Gastrocnemius medialis (tissue), 4 donors: ENCODE data around the gene CLCA1. TPM values are rescaled to one million over a fixed set of nuclear protein-coding genes. Genes with fewer than 3 reads are reported as not detected.

ENCODE experiments used
- ATAC-seq, 2 donors: fragments of 150-250 bp; one replicate each; pipeline ENCODE4 v1.9.1; 2016
- DNase-seq, 2 donors: peaks; one replicate each; pipeline ENCODE4 v3.0.0-alpha.2; 2019
- H3K27ac ChIP-seq, 4 donors: fragments of 200-600 bp; sonication (generic); 1 replicate in 1 of 4; 2 replicates in 3 of 4; pipeline ENCODE4 v1.5.1; 2016 to 2018; ENCODE audit warnings: mild to moderate bottlenecking in 2 of 4, moderate library complexity in 1 of 4
- H3K27me3 ChIP-seq, 3 donors: fragments of 200-600 bp; sonication (generic) in 2 of 3; 1 replicate in 1 of 3; 2 replicates in 2 of 3; pipeline versions ENCODE4 v1.5.1 to v1.6.0; 2016 to 2019; ENCODE audit warnings: mild to moderate bottlenecking in 1 of 3, moderate library complexity in 1 of 3
- H3K36me3 ChIP-seq, 2 donors: fragments of 200-600 bp; sonication (generic) in 1 of 2; one replicate each; pipeline ENCODE4 v1.5.1; 2017 to 2018
- H3K4me1 ChIP-seq, 2 donors: fragments of 200-600 bp; sonication (generic) in 1 of 2; one replicate each; pipeline ENCODE4 v1.5.1; 2016 to 2017; ENCODE audit warnings: mild to moderate bottlenecking in 2 of 2
- H3K4me3 ChIP-seq, 4 donors: fragments of 200-600 bp; sonication (generic) in 3 of 4; 1 replicate in 1 of 4; 2 replicates in 3 of 4; pipeline ENCODE4 v1.5.1; 2016 to 2019; ENCODE audit warnings: mild to moderate bottlenecking in 2 of 4
- H3K9me3 ChIP-seq, 3 donors: fragments of 200-600 bp; sonication (generic) in 2 of 3; 1 replicate in 1 of 3; 2 replicates in 2 of 3; pipeline ENCODE4 v1.5.1; 2016 to 2019
- CTCF ChIP-seq, 5 experiments: fragments of 450-650 bp in 3 of 5; fragments of 200-600 bp in 2 of 5; sonication (generic) in 2 of 5; IDR thresholded peaks in 4 of 5; conservative IDR thresholded peaks in 1 of 5; 1 replicate in 4 of 5; 2 replicates in 1 of 5; pipeline ENCODE4 v1.5.1; 2016 to 2019; ENCODE audit warnings: antibody characterized with exemption in 5 of 5, mild to moderate bottlenecking in 3 of 5, moderate library complexity in 3 of 5
- POLR2A ChIP-seq, 2 donors: fragments of 450-650 bp; IDR thresholded peaks; one replicate each; pipeline ENCODE4 v1.6.1; 2017; ENCODE audit warnings: antibody characterized with exemption in 2 of 2, mild to moderate bottlenecking in 2 of 2, moderate library complexity in 2 of 2
- in situ Hi-C, 4 donors: fragments of 200-750 bp; cut with MboI; loops; one replicate each; pipeline versions ENCODE4 v1.15.0 to v1.8.0; 2017; ENCODE audit warnings: low sequenced_read_pairs in 4 of 4
- intact Hi-C: fragments of 100-400 bp; cut with DNase I; formaldehyde crosslinking; loops from one replicate; pipeline ENCODE4 v1.15.1; 2023; ENCODE audit warnings: low total_unique reads
- total RNA-seq, 4 donors: library from RNA; depleted of rRNA; stranded (reverse); fragments of >200 nt; gene quantifications; one replicate each; pipeline versions ENCODE4 v1.1.0 to v1.2.3, GENCODE V29; 2016

CLCA1 gene
- total RNA-seq, 4 donors from 2014 or later = 1.3 TPM; not detected in 3

GRCh38 chr1:86470859-86471258 lies 2.1 kb downstream of the CLCA1 start:
- in situ Hi-C loops = loop anchor here in 1 of 4 donors (10.0 kb wide), 1 partner anchor 614 kb away; no protein-coding TSS in a partner anchor
- H3K4me3 ChIP-seq = no peak overlapping the region
- no peak for TF ChIP-seq POLR2A (IDR thresholded peaks at IDR 0.05)
- TF ChIP-seq CTCF (IDR thresholded peaks at IDR 0.05 in 4 of 5, conservative IDR thresholded peaks at IDR 0.05 in 1 of 5) = no peak
- intact Hi-C loops = loop anchor here (5.0 to 10.0 kb wide), 2 partner anchors 86 to 271 kb away; no protein-coding TSS in a partner anchor
- DNase-seq = no peak
- no peaks in the 10 kb centered on the region for H3K4me1 ChIP-seq
- H3K27me3 ChIP-seq = no peaks in the 10 kb centered on the region
- H3K36me3 ChIP-seq = no peaks in the 10 kb centered on the region
- H3K9me3 ChIP-seq = no peaks in the 10 kb centered on the region
- no peak for ATAC-seq
- no peak overlapping the region for H3K27ac ChIP-seq

- H3K4me1 ChIP-seq = no peaks in the 10 kb centered on the region
- intact Hi-C loops (loop anchor here (5.0 to 10.0 kb wide), 2 partner anchors 86 to 271 kb away; no protein-coding TSS in a partner anchor), in situ Hi-C loops (loop anchor here in 1 of 4 donors (10.0 kb wide), 1 partner anchor 614 kb away; no protein-coding TSS in a partner anchor)
- H3K9me3 ChIP-seq = no peaks in the 10 kb centered on the region
- H3K4me3 ChIP-seq = no peak overlapping the region
- DNase-seq = no peak
- no peak for ATAC-seq
- H3K27ac ChIP-seq = no peak overlapping the region
- H3K36me3 ChIP-seq = no peaks in the 10 kb centered on the region
- H3K27me3 ChIP-seq = no peaks in the 10 kb centered on the region
- TF ChIP-seq POLR2A (IDR thresholded peaks at IDR 0.05) (no peak), CTCF (IDR thresholded peaks at IDR 0.05 in 4 of 5, conservative IDR thresholded peaks at IDR 0.05 in 1 of 5) (no peak)
Measured at GRCh38 chr1:86471291-86471690, 2.6 kb downstream of the CLCA1 start.

- intact Hi-C loops (loop anchor here (5.0 to 10.0 kb wide), 2 partner anchors 87 to 270 kb away; no protein-coding TSS in a partner anchor), in situ Hi-C loops (loop anchor here in 1 of 4 donors (10.0 kb wide), 1 partner anchor 613 kb away; no protein-coding TSS in a partner anchor)
- Histone ChIP-seq H3K4me3 (no peak overlapping the region), H3K27me3 (no peaks in the 10 kb centered on the region), H3K27ac (no peak overlapping the region), H3K4me1 (no peaks in the 10 kb centered on the region), H3K36me3 (no peaks in the 10 kb centered on the region), H3K9me3 (no peaks in the 10 kb centered on the region)
- no peak for ATAC-seq
- no peak for TF ChIP-seq CTCF (IDR thresholded peaks at IDR 0.05 in 4 of 5, conservative IDR thresholded peaks at IDR 0.05 in 1 of 5)
- no peak for TF ChIP-seq POLR2A (IDR thresholded peaks at IDR 0.05)
- no peak for DNase-seq
Measured at GRCh38 chr1:86472152-86472551, 3.4 kb downstream of the CLCA1 start.

GRCh38 chr1:86472767-86473166 lies 4.0 kb downstream of the CLCA1 start:
- ATAC-seq = no peak
- in situ Hi-C loops (loop anchor here in 1 of 4 donors (10.0 kb wide), 1 partner anchor 612 kb away; no protein-coding TSS in a partner anchor), intact Hi-C loops (loop anchor here (5.0 to 10.0 kb wide), 2 partner anchors 88 to 270 kb away; no protein-coding TSS in a partner anchor)
- Histone ChIP-seq H3K27me3 (no peaks in the 10 kb centered on the region), H3K4me3 (no peak overlapping the region), H3K4me1 (no peaks in the 10 kb centered on the region), H3K36me3 (no peaks in the 10 kb centered on the region), H3K9me3 (no peaks in the 10 kb centered on the region), H3K27ac (no peak overlapping the region)
- no peak for TF ChIP-seq POLR2A (IDR thresholded peaks at IDR 0.05)
- no peak for TF ChIP-seq CTCF (IDR thresholded peaks at IDR 0.05 in 4 of 5, conservative IDR thresholded peaks at IDR 0.05 in 1 of 5)
- DNase-seq = no peak
